Pons (tissue), 1 donor: Measurements from ENCODE around the gene TNS2.
"Not testable (repeated sequence)": the region's sequence is repeated elsewhere in the genome, so short reads cannot be mapped to it uniquely, and the experiment has no call there.

Experiments used
- DNase-seq: peaks from one replicate; pipeline ENCODE4 v3.0.0-alpha.2; 2016; ENCODE audit warnings: low spot score

The TNS2 gene

DNA sequence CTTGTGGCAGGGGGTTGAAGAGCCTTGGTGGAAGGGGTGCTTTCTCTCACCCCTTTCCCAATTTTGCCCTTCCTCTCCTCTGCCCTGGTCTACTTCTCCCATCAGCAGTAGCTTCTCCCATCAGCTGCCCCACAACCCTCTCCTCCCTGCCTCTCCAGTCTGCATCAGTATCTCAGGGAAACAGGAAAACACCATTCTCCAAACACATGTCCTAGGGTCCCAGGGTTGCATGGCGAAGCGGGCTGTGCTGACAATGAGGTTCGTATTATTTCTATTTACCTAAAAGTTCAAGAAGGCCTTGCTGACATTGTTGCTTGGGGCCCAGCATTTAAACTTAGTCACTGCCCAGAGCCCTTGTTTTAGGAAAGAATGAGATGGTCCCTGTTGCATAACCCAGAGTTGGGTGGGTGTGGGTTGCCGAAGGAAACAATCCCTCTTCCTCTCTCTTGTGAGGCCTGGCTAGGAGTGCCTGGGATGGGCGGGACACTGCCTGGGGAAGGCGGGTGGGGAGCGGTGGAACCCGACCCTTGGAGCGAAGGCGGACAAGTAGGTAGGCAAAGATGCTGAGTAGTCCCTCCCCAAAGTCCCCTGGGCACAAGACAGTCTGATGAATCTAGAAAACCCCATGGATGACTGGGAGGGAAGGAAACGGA lies 46.4 kb downstream of the TNS2 start:
- no peak for DNase-seq

DNA sequence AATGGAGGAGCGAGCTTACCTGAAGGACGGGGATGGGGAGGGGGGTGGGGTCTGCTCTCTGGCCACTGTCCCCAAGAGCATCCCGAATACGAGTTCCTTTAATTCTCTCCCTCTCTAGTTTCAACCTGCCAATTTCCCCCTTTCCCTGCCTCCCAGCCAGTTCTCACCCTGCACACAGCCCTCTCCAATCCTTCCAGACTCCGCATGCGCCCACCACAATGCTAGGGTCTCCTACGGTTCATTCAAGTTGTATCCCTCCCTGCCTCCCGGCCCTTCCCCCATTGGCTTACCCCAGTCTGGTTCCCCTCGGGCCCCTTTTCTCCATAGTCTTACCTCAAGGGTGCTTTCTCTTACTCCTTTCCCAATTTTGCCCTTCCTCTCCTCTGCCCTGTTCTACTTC lies 46.9 kb downstream of the TNS2 start:
- no peak for DNase-seq

DNA sequence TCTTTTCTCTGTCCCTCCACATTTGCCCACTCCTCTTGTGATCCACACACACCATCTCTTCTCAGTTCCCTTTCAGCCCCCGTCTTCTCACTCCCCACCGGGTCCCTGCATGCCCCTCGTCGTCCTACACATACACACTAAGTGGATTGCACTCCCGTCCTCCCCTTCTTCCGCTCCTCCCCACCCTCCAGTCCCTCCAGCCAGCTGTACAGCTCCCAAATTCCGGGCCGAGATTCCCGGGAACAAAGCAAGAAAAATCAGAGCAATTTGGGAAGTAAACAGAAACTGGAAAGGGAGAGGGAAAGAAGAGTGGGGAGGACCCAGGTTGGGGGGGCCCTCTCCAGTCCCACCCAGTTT lies 47.3 kb downstream of the TNS2 start:
- no peak for DNase-seq

DNA sequence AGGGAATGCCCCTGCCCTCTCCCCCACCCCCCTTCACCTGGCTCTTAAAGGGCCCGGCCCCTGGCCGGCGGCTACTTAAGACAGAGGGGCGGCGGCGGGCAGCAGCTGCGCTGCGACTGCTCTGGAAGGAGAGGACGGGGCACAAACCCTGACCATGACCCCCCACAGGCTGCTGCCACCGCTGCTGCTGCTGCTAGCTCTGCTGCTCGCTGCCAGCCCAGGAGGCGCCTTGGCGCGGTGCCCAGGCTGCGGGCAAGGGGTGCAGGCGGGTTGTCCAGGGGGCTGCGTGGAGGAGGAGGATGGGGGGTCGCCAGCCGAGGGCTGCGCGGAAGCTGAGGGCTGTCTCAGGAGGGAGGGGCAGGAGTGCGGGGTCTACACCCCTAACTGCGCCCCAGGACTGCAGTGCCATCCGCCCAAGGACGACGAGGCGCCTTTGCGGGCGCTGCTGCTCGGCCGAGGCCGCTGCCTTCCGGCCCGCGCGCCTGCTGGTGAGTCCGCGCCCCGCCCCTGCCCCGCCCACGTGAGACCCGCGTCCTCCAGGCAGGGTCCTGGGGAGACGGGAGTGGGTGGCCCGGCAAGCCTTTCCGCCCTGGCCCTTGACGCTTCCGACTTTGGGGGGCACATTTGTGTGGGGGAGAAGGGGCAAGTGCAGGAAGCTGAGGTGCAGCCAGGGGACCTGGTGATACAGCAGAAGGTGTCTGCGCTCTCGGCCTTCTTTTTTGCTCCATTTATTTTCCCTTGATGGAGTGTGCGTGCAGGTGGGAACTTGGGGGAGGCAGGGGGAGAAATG lies 47.9 kb downstream of the TNS2 start, which contains the start of gene IGFBP6:
Gene IGFBP6 (plus strand): TSS at position 104 of the 790 bp plus-strand sequence. CDS start 51 bp downstream, at position 155.
- no peak for DNase-seq

GRCh38 chr12:53098354-53098981 lies 48.6 kb downstream of the TNS2 start:
- DNase-seq, result no peak

DNA sequence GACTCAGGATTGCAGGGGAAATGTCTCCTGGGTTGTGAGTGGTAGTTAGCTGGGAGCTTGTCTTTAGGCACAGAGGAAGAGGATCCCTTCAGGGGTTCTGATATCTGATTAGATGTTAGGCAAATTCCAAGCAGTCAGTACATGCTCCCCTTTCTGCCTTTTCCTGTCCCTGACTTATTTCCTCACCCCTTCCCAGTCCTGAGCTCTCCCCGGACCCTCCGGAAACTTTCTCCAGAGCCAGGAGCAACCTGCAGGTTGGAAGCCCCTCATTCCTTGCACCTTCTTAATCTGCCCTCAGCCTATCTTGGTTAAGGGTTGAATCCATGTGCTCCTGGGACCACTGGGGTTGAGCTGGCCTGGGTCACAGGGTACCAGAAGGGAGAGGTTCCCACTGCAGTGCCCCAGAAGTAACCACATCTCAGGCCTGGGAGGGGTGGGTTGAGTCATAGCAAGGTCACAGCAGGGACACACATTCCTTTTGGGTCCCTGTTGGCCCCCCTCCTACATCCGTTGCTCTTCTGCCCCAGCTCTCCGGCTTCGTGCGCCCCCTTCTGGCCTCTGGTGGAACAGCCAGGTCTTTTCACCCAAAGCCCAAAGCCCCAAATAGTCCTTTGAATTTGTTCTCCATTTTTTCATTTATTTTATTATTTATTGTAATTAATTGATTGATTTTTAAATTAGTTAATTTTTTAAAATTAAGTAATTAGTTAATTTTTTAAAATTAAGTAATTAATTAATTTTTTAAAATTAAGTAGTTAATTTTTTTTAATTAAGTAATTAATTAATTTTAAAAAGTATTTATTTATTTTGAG lies 49.4 kb downstream of the TNS2 start:
- peak; percentile 64 for DNase-seq

DNA sequence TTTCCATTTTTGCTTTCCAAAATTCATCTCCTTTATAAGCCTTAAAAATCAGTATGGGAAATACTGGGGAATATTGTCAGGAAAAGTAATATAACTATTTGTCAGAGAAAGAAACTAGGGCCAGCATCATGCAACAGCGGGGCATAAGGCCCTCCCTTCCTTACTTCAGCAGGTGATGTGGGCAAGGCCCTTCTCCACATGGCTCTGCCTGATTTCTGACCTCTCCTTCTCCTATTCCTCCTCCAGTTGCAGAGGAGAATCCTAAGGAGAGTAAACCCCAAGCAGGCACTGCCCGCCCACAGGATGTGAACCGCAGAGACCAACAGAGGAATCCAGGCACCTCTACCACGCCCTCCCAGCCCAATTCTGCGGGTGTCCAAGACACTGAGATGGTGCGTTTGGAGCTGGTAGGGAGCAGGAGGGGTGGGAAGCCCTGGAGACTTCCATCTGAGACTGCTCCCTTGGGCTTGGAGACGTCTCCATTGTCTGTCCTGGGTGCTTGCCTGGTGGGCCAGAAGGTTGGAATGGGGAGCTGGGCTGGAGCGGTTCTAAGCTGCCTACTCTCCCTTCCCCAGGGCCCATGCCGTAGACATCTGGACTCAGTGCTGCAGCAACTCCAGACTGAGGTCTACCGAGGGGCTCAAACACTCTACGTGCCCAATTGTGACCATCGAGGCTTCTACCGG lies 50.7 kb downstream of the TNS2 start:
- no peak for DNase-seq

- no peak for DNase-seq
Measured at GRCh38 chr12:53101266-53101665, 51.4 kb downstream of the TNS2 start.

DNA sequence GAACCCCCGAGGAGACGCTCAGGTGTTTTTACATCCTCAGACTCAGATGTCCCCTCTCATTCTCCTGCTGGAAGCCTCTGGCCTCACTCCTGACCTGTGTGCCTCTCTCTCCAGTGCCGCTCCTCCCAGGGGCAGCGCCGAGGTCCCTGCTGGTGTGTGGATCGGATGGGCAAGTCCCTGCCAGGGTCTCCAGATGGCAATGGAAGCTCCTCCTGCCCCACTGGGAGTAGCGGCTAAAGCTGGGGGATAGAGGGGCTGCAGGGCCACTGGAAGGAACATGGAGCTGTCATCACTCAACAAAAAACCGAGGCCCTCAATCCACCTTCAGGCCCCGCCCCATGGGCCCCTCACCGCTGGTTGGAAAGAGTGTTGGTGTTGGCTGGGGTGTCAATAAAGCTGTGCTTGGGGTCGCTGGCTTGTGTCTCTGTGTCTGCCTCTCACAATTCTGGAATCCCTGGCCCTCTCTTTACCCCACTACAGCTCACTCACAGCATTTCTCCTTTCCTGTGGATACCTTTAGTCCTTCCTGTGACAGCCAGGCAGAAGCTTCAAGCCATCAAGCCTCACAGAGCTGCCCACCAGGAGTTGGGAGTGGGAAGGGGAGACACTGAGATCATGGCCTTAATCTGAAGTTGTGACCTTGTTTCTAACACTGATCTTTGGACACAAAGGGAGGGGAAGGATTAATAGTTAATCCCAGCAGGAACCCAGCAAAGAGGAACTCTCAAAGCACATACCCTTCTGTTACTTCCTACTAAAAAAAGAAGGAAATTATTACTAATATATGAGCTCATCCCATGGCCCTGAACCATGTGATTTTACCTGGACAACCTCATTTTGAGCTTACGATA lies 52.3 kb downstream of the TNS2 start:
- DNase-seq, result no peak

GRCh38 chr12:53102883-53103807 lies 53.3 kb downstream of the TNS2 start, which contains the start of gene SOAT2:
Gene SOAT2 (plus strand): TSS chr12:53103486. CDS start chr12:53103578, 92 bp downstream.
- no peak for DNase-seq

- no peak for DNase-seq
Measured at GRCh38 chr12:53103860-53104305, 54.0 kb downstream of the TNS2 start.

- DNase-seq, result no peak
Measured at GRCh38 chr12:53105256-53105655, 55.4 kb downstream of the TNS2 start.

DNA sequence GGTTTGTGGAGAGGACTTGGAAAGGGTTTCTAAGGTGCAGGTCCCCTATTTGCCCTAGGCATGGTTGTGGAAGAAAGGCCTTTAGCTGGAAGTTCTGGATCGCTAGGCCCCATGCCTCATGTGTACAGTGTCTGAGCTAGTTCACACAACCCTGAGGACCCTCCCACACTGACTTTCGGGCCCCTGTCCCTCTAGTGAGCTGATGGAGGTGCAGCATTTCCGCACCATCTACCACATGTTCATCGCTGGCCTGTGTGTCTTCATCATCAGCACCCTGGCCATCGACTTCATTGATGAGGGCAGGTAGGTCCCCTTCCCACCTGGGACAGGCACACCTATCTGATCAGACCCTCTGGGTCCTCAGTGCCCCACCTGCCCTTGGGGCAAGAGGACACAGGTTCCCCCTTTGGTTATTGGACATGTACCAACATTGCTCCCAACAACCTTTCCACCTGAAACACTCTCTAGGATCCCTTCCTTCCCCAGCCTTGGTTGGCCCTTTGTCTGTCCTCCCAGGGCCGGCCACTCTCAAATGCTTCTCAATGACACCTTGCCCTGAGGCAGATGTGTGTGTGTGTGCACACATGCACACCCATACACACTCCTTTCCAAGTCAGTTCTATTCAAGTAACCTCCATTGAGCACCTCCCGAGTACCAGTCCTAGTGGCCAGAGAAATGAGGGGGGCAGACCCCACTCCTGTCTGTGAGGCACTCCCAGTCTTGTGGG lies 56.0 kb downstream of the TNS2 start:
- DNase-seq, result no peak

- DNase-seq, result no peak
Measured at GRCh38 chr12:53107122-53107521, 57.3 kb downstream of the TNS2 start.

- not testable (repeated sequence) for DNase-seq
Measured at GRCh38 chr12:53112431-53112830, 62.6 kb downstream of the TNS2 start.

DNA sequence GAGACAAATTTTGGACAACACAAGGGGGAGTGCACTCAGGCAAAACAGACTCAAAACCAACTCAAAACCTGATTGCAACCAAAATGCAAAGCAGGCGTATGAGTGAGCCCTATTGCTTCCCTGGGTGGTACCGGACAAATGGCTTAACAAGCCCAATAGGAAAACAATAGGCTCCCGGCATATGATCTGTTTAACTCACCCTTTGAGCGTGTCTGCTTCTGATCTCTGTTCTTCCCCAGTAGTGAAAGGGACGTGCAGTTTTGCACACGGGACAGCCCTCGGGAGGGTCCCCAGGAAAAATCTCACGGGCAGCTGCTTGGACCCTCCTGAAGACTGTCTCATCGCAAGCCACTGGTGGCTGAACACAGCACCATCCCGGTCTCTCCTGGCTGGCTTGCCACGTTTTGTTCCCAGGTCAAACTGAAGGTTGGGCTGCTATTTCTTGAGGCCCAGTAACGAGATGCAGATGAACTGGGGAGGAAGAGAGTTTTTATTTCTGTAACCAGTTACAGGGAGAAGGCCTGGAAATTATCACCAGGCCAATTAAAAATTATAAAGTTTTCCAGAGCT lies 63.4 kb downstream of the TNS2 start:
- DNase-seq, result no peak

DNA sequence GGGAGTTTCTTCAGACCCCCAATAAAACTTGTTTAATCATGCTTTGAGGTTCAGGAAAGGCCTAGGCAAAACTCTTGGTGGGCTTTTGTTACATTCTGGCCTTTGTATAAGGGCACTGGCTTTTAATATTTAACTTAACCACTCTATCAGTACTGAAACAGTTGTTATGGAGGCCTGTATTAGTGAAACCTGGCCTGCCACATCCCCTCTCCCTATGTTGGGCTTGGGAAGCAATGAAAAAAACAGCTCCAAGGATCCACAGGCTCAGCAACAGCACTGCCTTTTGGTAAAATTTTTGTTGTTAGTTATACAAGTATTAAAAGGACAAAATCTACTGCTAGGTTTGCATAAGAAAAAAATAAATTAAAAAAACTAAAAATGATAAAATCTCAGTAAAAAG lies 64.1 kb downstream of the TNS2 start:
- no peak for DNase-seq
